Middle frontal gyrus (tissue), 1 donor: Measurements from ENCODE around the gene UBXN10.

ENCODE experiments used
- DNase-seq: peaks from one replicate; pipeline ENCODE4 v3.0.0-alpha.2; 2015; ENCODE audit warnings: low spot score; ENCODE audit errors: extremely low spot score

Gene UBXN10

DNA sequence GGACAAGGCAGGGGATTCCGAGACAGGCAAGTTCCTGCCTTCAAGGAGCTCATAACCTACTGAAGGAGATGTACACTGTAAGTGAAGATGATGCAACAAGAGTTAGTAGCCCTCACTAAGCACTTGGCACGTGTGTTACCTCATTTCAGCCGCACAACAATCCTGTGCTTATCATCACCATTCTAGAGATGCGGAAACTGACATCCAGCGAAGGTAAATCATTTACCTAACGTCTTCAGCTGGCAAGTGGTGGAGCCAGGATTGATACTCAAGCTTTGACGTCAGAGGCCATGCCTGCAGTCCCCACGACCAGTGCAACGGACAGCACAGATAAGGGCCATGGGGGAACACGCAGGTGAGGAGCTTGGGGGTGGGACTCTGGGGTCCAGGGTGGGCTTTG lies 2.9 kb upstream of the UBXN10 start:
- no peak for DNase-seq

DNA sequence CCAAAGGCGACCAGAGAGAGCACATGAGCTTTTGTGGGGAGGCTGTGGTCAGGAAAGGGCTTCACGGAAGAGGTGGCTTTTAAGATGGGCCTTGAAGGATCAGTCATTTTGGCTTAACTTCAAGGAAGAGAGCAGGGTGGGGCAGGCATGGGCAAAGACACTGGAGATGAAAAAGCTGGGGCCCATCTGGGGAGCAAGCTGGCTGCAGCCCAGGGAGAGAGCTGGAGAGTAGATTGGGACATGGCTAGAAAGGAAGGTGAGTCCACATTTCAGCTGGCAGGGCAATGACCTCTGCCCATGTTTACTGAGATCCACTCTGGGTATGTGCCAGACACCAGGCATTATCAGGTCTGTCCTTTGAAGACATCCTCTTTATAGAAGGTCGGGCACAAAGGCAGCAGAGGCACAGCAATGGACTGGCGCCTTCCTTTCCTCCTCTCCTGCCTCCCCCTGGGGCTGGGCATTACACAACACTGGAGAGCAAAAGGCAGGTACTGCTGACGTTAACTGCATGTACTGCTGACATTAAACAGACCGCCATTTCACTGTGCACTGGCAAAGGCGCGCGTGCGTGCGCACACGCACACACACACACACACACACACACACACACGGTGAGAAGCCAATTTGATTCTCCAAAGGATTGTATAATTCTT lies 2.2 kb upstream of the UBXN10 start:
- DNase-seq, result no peak

DNA sequence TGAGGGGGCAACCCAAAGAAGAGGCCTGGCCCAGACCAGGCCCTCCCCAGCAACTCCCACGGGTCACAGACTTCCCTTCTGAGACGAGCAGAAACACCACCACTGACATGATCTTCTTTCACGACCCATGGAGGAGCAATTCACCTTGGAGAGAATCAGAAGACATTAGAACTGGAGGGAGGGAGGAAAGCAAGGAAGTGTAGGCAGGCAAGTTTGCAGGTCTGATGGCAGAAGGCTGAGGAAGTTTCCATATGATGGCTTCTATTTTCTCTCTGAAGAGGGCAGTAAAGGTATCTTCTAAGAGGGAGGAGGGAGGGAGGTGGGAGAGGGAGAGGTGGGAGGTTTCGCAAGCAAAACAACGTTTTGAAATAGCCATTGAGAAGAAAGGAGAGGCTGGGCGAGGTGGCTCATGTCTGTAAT lies 1.4 kb upstream of the UBXN10 start:
- no peak for DNase-seq

DNA sequence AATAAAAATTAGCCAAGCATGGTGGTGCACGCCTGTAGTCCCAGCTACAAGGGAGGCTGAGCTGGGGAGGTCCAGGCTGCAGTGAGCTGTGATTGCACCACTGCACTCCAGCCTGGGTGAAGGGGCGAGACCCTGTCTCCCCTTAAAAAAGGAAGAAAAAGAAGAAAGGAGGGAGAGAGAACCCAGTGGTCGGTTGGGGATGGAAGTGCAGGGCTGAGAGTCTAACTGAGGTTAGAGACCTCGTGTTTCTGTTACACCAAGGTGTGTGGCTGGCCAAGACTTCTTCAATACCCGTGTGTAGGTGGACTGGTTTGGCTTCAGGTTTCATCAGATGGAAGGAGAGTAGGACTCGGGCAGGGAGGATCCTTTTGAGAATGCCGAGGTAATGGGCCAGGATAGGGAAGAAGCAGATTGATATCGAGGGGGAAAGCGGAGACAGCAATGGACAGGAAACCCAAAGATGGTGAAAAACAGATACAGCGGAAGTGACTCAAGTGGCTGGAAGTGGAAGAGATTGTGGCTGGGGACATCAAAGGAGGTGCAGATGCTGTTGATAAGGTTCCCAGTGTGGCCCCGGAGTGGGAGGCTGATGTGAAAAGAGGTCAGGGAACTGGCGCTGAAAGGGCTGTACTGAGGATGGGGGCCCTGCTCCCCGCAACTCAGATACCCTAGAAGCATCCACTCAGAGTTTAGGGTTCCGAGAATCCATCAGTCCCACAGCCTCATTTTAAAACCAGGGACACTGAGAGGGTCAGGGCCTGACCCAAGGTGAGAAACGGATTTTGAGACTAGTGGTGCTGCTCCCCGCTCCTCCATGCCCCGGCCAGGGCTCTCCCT lies 681 bp upstream of the UBXN10 start:
- no peak for DNase-seq

DNA sequence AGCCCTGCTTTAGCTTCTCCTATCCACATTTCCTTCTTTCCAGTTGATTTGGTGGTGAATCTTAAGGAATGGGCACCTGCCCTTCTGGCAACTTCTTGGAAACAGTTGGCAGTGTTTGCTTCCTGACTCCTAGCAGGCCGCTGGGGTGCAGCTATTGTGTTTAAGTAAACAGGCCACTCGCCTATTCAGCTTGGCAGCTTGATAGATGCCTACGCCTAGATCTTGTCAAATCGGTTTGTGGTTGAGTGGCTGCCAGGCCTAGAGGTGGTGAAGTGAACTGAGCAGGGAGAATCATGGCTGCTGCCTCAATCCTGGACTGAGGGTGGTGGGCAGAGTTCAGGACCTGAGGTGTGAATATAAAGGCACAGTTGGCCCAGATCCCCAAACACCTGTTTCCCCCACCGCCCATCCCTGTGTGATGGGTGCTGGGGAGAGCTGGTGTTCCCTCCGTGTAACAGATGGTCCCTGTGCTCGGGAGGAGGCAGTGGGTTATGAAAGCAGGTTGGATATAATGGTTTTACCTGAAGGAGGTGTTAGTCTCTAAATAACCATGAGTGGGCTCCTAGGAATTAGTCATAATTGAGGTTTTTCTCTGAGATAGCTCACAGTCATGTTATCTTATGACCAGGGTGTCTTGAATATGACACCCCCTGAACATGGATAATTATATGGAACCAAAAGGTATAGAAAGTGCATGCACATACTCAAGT lies 1.4 kb downstream of the UBXN10 start:
- no peak for DNase-seq

DNA sequence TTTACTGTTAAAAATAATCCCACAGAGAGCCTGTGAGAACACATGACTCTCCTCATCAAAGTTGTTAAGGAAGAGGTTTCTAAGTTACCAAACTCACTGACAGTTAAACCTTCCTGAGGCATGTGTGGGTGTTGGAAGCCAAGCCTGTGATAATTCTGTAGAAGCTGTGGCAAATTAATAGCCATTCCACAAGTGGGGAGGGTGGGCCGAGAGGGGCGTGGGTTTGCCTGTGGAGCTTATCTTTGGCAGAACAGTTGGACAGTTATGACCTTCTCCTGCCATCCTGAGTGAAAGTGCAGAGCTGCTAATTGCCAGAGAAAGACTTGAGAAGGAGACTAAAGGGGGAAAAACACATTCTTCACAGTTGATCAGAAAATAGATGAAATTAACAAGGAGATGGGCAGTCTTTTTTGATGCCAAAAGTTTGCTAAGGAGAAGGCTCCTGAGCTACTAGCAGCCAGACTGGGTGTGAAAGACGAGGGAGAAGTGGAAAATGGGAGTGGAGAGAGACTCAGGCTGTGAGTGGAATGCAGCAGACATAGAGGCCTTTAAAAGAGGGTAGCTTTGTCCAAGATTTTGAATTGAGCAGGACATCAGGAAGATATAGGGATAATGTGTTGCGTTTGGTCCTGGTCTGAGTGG lies 2.0 kb downstream of the UBXN10 start:
- no peak for DNase-seq

DNA sequence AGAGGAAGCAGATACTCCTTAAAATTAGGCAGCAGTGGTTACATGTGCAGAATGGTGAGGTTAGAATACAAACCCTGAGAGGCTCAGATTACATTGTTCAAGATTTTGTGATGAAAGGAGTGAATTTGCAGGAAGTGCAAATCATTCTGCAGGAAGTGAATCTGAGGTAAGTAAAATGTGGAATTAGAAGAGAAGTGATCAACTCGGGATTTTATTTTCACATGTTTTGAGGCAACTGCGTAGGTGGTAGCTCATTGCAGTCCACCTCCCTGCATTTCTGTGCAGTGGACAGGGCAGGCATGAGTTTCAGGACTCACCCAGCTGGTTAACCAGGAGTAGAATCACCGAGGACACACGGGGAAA lies 2.5 kb downstream of the UBXN10 start:
- DNase-seq, result no peak

DNA sequence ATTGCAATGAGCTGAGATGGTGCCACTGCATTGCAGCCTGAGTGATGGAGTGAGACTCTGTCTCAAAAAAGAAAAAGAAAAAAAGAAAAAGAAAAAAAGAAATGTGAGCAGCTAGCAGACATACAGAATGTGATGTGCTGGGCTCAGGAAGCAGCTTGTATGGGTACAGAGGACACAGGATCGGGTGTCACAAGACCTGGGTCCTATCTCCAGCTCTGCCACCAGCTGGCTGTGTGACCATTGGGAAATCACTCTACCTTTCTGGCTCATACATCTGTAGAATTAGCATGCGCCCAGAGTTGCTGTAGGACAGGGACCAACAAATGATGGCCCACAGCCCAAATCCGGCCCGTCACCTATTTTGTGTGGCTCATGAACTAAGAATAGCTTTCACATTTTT lies 3.8 kb downstream of the UBXN10 start:
- DNase-seq, result no peak

DNA sequence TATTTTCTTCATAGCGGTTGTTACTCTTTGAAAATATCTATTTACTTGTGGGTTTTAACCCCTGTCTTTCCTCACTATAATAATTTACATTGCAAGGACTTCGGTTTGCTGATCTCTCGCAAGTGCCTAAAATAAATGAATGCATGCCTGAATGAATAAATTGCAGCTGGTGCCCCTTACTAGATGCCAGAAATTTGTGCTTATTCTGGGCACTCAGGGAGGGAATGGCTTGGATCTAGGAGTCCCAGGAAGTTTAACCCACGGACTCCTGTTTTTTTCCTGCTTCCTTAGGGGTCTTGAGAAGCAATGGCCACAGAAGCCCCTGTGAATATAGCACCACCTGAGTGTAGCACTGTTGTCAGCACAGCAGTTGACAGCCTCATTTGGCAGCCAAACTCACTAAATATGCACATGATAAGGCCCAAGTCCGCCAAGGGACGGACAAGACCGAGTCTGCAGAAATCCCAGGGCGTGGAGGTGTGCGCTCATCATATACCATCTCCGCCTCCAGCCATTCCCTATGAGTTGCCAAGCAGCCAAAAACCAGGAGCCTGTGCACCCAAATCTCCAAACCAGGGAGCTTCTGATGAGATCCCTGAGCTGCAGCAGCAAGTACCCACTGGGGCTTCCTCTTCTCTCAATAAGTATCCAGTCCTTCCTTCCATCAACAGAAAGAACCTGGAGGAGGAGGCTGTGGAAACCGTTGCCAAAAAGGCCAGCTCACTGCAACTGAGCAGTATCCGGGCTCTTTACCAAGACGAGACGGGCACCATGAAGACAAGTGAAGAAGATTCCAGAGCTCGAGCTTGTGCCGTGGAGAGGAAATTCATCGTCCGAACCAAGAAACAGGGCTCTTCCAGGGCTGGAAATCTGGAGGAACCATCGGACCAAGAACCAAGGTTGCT lies 4.6 kb downstream of the UBXN10 start:
- DNase-seq, result no peak

DNA sequence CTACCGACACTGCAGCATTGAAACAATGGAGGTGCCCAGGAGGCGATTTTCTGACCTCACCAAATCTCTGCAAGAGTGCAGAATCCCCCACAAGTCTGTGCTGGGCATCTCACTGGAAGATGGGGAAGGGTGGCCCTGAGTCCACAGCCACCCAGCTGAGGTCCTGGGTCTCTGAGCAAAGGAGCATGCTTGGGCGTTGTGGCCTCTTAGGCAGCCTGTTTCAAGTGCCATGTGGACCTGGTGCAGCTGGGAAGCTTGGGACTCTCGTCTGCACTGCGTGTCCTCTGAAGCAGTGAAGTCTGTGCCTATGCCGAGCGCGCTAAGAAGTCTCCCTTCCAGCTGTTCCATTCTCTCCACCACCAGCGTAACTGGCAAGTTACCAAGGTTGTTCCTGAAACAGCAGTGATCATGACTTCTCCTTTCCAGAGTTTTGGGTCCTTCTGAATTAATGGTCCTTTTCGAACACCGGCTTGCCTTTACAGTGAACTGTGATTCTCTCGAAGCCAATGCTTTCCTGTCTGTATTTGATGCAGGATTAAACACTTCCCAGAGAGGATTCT lies 5.5 kb downstream of the UBXN10 start:
- DNase-seq, result no peak

DNA sequence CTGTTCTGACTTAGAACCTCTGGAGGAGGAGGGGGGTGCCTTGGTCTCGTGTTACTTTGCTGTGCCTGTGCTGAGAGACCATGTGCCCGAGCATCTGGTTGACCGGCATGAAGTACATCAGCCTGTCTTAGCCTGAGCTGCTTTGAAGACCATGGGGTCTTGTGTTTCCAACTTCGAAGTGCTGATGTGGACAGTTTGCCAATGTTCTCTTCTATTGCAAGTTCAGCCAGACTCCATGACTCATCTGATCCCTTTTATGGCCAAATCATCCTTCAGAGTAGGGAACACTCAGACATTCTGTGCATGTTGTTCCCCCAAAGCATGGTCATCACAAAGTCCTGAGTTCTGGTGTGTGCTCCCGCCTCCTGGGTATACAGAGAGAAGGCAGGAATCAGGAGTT lies 6.5 kb downstream of the UBXN10 start:
- DNase-seq, result no peak

DNA sequence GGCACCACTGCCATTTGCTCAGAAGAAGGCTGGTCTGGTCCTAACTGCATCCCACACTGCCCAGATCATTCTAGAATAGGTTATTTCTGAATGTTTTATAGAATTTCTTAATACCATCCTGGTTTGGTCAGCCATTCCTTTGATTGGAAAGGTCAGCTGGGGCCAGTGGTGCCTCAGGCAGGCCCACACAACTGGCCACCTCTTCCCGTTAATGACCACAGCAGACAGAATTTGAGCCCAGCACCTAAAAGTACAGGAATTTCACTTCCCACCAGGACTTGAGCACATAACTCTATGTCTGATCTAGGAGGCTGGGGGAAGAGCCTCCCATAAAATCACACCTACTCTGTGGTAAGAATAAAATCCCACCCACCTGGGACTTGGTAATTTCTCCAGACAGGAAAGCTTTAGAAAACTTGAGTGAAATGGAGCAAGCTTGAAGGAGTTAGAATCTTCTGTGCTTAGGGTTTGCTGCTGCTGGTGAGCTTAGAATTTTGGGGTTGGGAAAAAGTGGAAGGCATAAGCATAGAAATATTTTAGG lies 7.0 kb downstream of the UBXN10 start:
- DNase-seq, result no peak

DNA sequence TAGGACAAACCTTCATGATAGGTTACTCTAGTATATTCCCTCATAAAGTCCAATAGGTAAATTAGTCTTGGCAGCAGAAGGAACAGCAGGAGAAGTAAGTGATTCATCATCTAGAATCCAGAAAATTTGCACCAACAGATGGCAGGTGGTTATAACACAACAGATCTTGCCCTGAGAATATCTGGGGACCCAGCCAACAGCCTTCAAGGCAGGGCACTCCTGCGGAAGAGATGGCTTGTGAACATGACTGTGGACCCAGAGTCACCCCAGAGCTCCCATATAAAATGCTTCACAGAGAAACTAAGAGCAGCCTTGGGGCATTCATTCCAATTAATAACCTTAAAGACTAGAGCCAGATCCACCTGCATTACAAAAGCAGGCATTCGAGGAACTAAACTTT lies 8.3 kb downstream of the UBXN10 start:
- DNase-seq, result no peak

DNA sequence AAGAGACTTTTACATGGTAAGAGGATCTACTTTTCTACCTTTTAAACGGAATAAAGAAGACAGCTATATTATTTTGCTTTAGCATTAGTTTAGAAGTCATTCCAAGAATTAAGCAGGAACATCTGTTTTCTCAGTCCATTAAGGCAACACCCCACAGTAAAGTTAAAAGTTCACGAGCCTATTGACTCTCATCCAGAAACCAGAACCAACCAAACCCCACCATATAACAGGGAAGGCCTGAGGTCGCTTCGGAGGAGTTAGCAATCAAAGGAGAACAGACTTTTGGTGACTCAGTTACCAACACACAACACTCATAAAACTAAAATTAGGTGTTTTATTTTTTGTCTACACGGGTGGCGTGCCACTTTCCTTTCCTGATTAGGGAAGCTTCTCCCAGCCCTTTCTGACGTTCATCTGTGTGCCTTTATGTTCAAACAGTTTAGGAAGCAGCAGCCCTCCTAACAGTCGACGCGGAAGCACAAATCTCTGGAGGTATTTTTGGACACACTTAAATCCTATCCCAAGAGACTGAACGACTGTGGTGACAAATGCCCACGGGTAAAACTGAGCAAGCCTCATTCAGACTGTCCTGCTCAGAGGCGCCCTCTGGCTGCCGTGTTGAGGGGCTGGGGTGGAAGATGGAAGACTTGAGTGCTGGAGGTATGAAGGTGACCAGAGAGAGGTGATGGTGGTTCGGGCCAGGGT lies 9.0 kb downstream of the UBXN10 start:
- DNase-seq, result no peak

DNA sequence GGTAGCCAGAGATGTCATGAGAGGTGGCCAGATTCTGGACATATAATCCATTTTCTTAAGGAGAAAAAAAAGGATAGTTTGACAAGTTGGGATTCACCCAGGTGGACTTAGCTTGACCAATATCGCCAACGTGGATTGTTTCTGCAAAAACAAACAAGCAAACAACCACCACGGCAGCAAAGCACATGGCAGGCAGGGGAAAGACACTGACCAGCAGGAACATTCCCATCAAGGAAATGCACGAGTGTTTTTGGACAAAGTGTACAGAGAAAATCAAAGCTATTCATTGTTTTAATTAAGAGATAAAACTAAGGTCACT lies 9.5 kb downstream of the UBXN10 start:
- DNase-seq, result no peak

DNA sequence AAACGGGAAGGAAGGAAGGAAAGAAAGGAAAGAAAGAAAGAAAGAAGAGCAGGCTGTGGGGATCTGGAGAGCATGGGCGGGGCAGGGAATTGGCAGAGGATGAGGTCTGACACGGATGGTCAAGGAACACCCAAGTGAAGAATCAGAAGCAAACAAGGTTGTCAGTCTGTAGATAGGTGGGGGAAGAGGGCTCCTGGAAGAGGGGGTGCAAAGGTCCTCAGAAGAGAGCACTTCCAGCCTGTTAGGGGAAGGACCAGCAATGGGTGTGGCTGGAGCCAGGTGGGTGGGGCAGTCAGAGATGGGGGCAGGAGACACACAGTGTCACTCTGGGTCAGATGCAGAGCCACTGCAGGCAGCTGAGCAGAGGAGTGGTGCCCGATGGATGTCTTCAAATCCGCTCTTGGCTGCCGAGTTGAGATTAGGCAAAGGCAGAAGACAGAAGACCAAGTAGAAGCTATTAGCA lies 11.5 kb downstream of the UBXN10 start:
- no peak for DNase-seq

DNA sequence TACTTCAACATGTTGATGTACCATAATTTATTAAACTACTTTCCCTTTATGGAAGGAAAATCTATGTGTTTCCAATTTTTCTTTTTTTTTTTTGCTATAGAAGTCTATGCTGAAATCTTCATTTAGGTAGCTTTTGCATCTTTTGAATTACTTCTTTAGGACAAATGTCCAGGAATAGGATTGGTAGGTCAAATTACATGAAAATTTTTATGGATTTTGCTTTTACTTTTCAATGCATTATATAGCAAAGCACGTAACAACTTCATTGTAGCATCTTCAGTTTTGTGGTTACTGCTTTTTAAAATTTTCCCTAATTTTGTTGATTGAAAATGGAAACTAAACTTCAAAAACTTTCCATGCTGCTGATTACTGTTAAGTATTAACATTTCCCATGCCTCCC lies 12.4 kb downstream of the UBXN10 start:
- no peak for DNase-seq

DNA sequence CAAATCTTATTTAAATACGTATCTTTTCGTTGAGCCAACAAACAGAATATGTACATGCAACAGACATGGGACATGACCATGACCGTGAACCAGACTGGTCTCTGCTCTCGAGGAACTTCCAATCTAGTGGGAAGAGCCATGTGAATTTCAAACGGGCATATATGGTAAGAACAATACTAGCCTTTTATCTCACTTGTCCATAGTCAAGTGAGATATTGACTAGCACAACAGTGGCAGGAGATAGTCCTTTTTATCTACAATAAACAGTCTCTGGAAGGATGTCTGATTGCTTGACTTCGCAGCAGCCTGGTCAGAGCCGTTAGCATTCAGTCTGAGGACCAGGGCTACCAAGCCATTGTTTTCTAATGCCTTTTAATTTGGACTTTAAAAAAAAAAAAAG lies 13.0 kb downstream of the UBXN10 start:
- DNase-seq, result no peak

DNA sequence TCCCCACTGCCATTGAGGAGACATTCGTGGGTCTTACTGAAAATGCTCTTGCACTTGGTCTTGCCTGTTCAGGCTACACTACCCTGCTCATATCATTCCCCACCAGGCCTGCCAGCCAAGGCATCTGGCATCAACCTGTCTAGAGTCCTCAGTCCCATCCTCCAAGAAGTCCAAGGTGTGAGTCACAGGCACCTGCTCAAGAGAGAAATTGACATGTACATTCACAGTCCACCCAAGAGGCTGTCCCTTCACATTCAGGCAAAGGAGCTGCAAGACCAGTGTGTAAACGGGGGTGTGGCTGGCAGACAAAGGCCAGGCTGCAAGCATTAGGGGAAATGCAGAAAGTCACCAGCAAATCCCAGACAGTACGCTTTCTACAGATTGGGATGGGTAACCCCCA lies 13.5 kb downstream of the UBXN10 start:
- DNase-seq, result no peak

DNA sequence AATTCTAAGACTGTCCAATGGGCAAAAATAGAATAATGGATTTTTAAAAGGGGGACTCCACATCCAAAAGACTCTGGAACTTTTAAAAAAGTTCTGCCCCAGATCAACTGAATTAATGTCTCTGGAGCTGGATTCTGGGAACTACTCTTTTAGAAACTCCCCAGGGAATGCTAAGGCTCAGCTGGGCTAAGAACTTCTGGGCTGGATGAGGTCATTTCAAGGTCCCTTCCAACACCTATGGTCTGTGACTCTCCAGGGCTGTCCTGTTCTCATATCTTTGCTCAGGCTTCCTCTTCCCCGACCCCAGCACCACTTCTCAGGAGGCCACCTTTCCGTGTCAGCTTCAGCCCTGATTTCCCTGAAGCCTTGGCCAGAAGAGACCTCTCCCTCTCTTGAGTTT lies 13.9 kb downstream of the UBXN10 start:
- no peak for DNase-seq
